Kidney (tissue), 19 donors: ENCODE measurements around the gene LIMS3. TPM values are rescaled to one million over a fixed set of nuclear protein-coding genes. Genes with fewer than 3 reads are reported as not detected.
"Not testable (repeated sequence)": the region's sequence is repeated elsewhere in the genome, so short reads cannot be mapped to it uniquely, and the experiment has no call there.

Experiments used
- DNase-seq, 5 donors: peaks; one replicate each; pipeline ENCODE4 v3.0.0-alpha.2; 2013 to 2020
- FAIRE-seq: peaks from 2 replicates; lab custom pipeline; 2012; peaks lifted over from hg19 to GRCh38; lab: Jason Lieb, UNC
- H3K27ac ChIP-seq, 2 donors: one replicate each; pipeline ENCODE4 v1.7.0; 2013; ENCODE audit warnings: low read depth in 2 of 2, low read length in 2 of 2, inconsistent platforms in 1 of 2
- H3K27me3 ChIP-seq: one replicate; pipeline ENCODE4 v1.7.1; 2013; ENCODE audit warnings: low read length, inconsistent platforms; ENCODE audit not compliant: control insufficient read depth, insufficient read depth
- H3K36me3 ChIP-seq, 3 donors: one replicate each; pipeline versions ENCODE4 v1.7.0 to v1.7.1; 2013; ENCODE audit warnings: low read length in 3 of 3, control low read depth in 1 of 3, inconsistent platforms in 1 of 3; ENCODE audit not compliant: insufficient read depth in 3 of 3, control insufficient read depth in 2 of 3
- H3K4me1 ChIP-seq, 3 donors: one replicate each; pipeline versions ENCODE4 v1.7.0 to v1.7.1; 2013; ENCODE audit warnings: low read length in 3 of 3, inconsistent platforms in 1 of 3, low read depth in 1 of 3; ENCODE audit not compliant: control insufficient read depth in 2 of 3, insufficient read depth in 2 of 3
- H3K4me3 ChIP-seq, 3 donors: one replicate each; pipeline versions ENCODE4 v1.7.0 to v1.8.1; 2013; ENCODE audit warnings: low read length in 3 of 3, control low read depth in 1 of 3, inconsistent platforms in 1 of 3
- H3K9ac ChIP-seq, 3 donors: one replicate each; pipeline versions ENCODE4 v1.7.0 to v1.7.1; 2013; ENCODE audit warnings: low read length in 3 of 3, control low read depth in 1 of 3, inconsistent platforms in 1 of 3
- H3K9me3 ChIP-seq, 3 donors: one replicate each; pipeline versions ENCODE4 v1.7.0 to v1.7.1; 2013; ENCODE audit warnings: low read length in 3 of 3, control low read depth in 1 of 3, inconsistent platforms in 1 of 3; ENCODE audit not compliant: control insufficient read depth in 2 of 3, insufficient read depth in 1 of 3
- intact Hi-C: fragments of 100-400 bp; cut with DNase I; formaldehyde crosslinking; loops from one replicate; pipeline ENCODE4 v1.11.1; 2022
- long read RNA-seq, 10 donors: library from polyadenylated mRNA in 1 of 10; unstranded in 1 of 10; transcript quantifications; one replicate each; pipeline ENCODE4 v2.0.0 and lab custom pipeline, GENCODE V29; 2021 to 2026
- polyA plus RNA-seq: library from polyadenylated mRNA; stranded (reverse); fragments of 350-450 nt; fragmentation: Illumina TruSeq; extraction: RNeasy Lipid Tissue Mini Kit (QIAGEN cat#74804); gene quantifications from one replicate; pipeline ENCODE4 v1.2.3, GENCODE V29; 2014; ENCODE audit warnings: low read depth, low replicate concordance; ENCODE audit not compliant: insufficient read depth
- total RNA-seq: library from RNA; stranded (reverse); fragmentation: NEBNext Ultra II Directional; extraction: Animal tissue kit (Norgen Biotek cat#: 25700); gene quantifications from one replicate; pipeline ENCODE4 v1.2.1, GENCODE V29; 2021
- donor health status: control.
- donor health status: control.
- donor health status: DM: yes; HTN: yes; CAD: no.
- donor health status: Normal renal cell carcinoma (clear cell type).

Gene LIMS3
- total RNA-seq, result 1.5 TPM
- polyA plus RNA-seq, result 1.5 TPM
- long read RNA-seq, donor 1, result 0 reads
- long read RNA-seq, donor 2, result 0 reads
- long read RNA-seq, donor 3, result 0 reads
- long read RNA-seq, donor 4, result 0 reads
- long read RNA-seq, donor 5, result 0 reads
- long read RNA-seq, donor 6, partial matches to known transcripts, result 0 of 1 reads
- long read RNA-seq, donor 6, other reads (novel, unspliced or antisense), result 0 of 1 reads
- long read RNA-seq, donor 7, partial matches to known transcripts, result 0 of 1 reads
- long read RNA-seq, donor 7, other reads (novel, unspliced or antisense), result 1 of 1 reads
- long read RNA-seq, donor 8, result 0 reads
- long read RNA-seq, donor 9, result 0 reads
- long read RNA-seq, donor 10, result 0 reads

- FAIRE-seq, H3K36me3 ChIP-seq: not testable (repeated sequence)
Observed at GRCh38 chr2:109898462-109899336, at the start of gene LIMS3. Gene LIMS3 (plus strand): TSS chr2:109898688. CDS start chr2:109898729, 41 bp downstream.

GRCh38 chr2:109871129-109871751 is 27.2 kb upstream of the LIMS3 start:
- DNase-seq, H3K9me3 ChIP-seq, H3K9ac ChIP-seq, intact Hi-C loops, H3K27ac ChIP-seq, H3K4me1 ChIP-seq, H3K4me3 ChIP-seq, H3K27me3 ChIP-seq, FAIRE-seq, H3K36me3 ChIP-seq: not testable (repeated sequence)

More at GRCh38 chr2:109898462-109899336, at the start of gene LIMS3:
- DNase-seq, H3K27me3 ChIP-seq, H3K9ac ChIP-seq, H3K4me3 ChIP-seq, H3K27ac ChIP-seq, H3K4me1 ChIP-seq, intact Hi-C loops, H3K9me3 ChIP-seq: not testable (repeated sequence)

GRCh38 chr2:109876625-109877024 is 21.9 kb upstream of the LIMS3 start:
- intact Hi-C loops, H3K27ac ChIP-seq, H3K9me3 ChIP-seq, H3K4me3 ChIP-seq, H3K4me1 ChIP-seq, FAIRE-seq, H3K36me3 ChIP-seq, DNase-seq, H3K27me3 ChIP-seq, H3K9ac ChIP-seq: not testable (repeated sequence)

GRCh38 chr2:109882112-109882511 is 16.4 kb upstream of the LIMS3 start:
- H3K36me3 ChIP-seq, H3K9ac ChIP-seq, FAIRE-seq, H3K4me3 ChIP-seq, intact Hi-C loops, H3K27ac ChIP-seq, H3K27me3 ChIP-seq, H3K4me1 ChIP-seq, H3K9me3 ChIP-seq, DNase-seq: not testable (repeated sequence)

- H3K4me3 ChIP-seq, H3K9me3 ChIP-seq, H3K4me1 ChIP-seq, H3K27ac ChIP-seq, H3K27me3 ChIP-seq, H3K36me3 ChIP-seq, FAIRE-seq, intact Hi-C loops, H3K9ac ChIP-seq, DNase-seq: not testable (repeated sequence)
Observed at GRCh38 chr2:109888414-109888813, 10.1 kb upstream of the LIMS3 start.

- H3K4me1 ChIP-seq, H3K9ac ChIP-seq, intact Hi-C loops, H3K9me3 ChIP-seq, H3K4me3 ChIP-seq, H3K36me3 ChIP-seq, DNase-seq, H3K27ac ChIP-seq, H3K27me3 ChIP-seq: not testable (repeated sequence)
- FAIRE-seq, result peak; percentile 3
Observed at GRCh38 chr2:109889909-109890308, 8.6 kb upstream of the LIMS3 start.

- intact Hi-C loops, H3K27me3 ChIP-seq, H3K9me3 ChIP-seq, H3K4me3 ChIP-seq, H3K4me1 ChIP-seq, H3K9ac ChIP-seq, H3K36me3 ChIP-seq, FAIRE-seq, H3K27ac ChIP-seq, DNase-seq: not testable (repeated sequence)
Observed at GRCh38 chr2:109891024-109891423, 7.5 kb upstream of the LIMS3 start.
